GM12878 (cell line): ENCODE measurements around the gene ATG9B. TPM values are rescaled to one million over a fixed set of nuclear protein-coding genes. Genes with fewer than 3 reads are reported as not detected.

ENCODE experiments used
- ATAC-seq: fragments of 200-7000 bp; cut with Tn5 transposase; 3 replicates; pipeline ENCODE4 v1.9.1; 2020; ENCODE audit warnings: mild to moderate bottlenecking, moderate library complexity
- BruUV-seq: library from RNA; stranded (reverse); fragments of 400-500 nt; replicated peaks from 2 replicates; lab custom pipeline; 2021; lab: Mats Ljungman, UMichigan
- CTCF ChIA-PET: fragments of 300-600 bp; sonication (Branson Sonifier 250); formaldehyde crosslinking; extraction: SDS; loops from one replicate; lab custom pipeline; 2021; ENCODE audit warnings: inconsistent platforms; lab: Yijun Ruan, JAX
- POLR2A ChIA-PET: fragments of 350-600 bp; formaldehyde crosslinking; extraction: SDS; loops from one replicate; lab custom pipeline; 2021; ENCODE audit warnings: inconsistent platforms; lab: Charles Lee
- RAD21 ChIA-PET: fragments of 300-600 bp; sonication (Branson Sonifier 250); formaldehyde crosslinking; loops from one replicate; lab custom pipeline; 2023; ENCODE audit warnings: antibody characterized with exemption; ENCODE audit not compliant: unreplicated experiment; lab: Charles Lee
- SMC1A ChIA-PET: fragments of 300-600 bp; sonication (Branson Sonifier 250); formaldehyde crosslinking; loops from one replicate; lab custom pipeline; 2023; ENCODE audit not compliant: unreplicated experiment, uncharacterized antibody; lab: Charles Lee
- DNase-seq: peaks from one replicate; pipeline ENCODE4 v3.0.0-alpha.2; 2011; ENCODE audit warnings: low read depth, low spot score
- FAIRE-seq: peaks from 3 replicates; lab custom pipeline; 2011; peaks lifted over from hg19 to GRCh38; lab: Jason Lieb, UNC
- H2AFZ ChIP-seq: 2 replicates; pipeline ENCODE4 v1.6.0; 2011; ENCODE audit warnings: low read depth, low read length, control low read depth; ENCODE audit not compliant: control insufficient read depth
- H3K27ac ChIP-seq: 2 replicates; pipeline ENCODE4 v1.5.1; 2011; ENCODE audit warnings: control low read depth; ENCODE audit not compliant: control insufficient read depth, insufficient read depth
- H3K27me3 ChIP-seq, 2 experiments: replicated peaks in 1 of 2; 2 replicates each; pipeline versions ENCODE4 v1.6.0 to v1.6.1; 2011; ENCODE audit warnings: low read length in 1 of 2; ENCODE audit not compliant: control insufficient read depth in 2 of 2, insufficient read depth in 2 of 2
- H3K36me3 ChIP-seq, 2 experiments: 2 replicates each; pipeline ENCODE4 v1.5.1; 2011; ENCODE audit warnings: low read length in 1 of 2; ENCODE audit not compliant: control insufficient read depth in 2 of 2, insufficient read depth in 2 of 2
- H3K4me1 ChIP-seq: 2 replicates; pipeline ENCODE4 v1.6.1; 2011; ENCODE audit warnings: mild to moderate bottlenecking, low read length, moderate library complexity, mixed read lengths; ENCODE audit not compliant: control insufficient read depth, insufficient read depth
- H3K4me2 ChIP-seq: 2 replicates; pipeline ENCODE4 v1.6.0; 2011; ENCODE audit warnings: control low read depth; ENCODE audit not compliant: control insufficient read depth, insufficient read depth
- H3K4me3 ChIP-seq: fragments of 200-600 bp; sonication (generic); 2 replicates; pipeline ENCODE4 v1.5.1; 2016
- H3K79me2 ChIP-seq: 2 replicates; pipeline ENCODE4 v1.6.0; 2011; ENCODE audit warnings: low read length; ENCODE audit not compliant: control insufficient read depth, insufficient read depth
- H3K9ac ChIP-seq: 2 replicates; pipeline ENCODE4 v1.8.0; 2011; ENCODE audit warnings: low read length, control low read depth, mixed read lengths; ENCODE audit not compliant: control insufficient read depth, insufficient read depth
- H3K9me3 ChIP-seq: replicated peaks from 3 replicates; pipeline ENCODE4 v1.5.1; 2011; ENCODE audit warnings: mild to moderate bottlenecking, low read length; ENCODE audit not compliant: control insufficient read depth, insufficient read depth
- H4K20me1 ChIP-seq: 2 replicates; pipeline ENCODE4 v1.6.0; 2011; ENCODE audit not compliant: control insufficient read depth, insufficient read depth
- ASH2L ChIP-seq: fragments of 300-600, 200-600 bp; sonication (generic); IDR thresholded peaks from 2 replicates; pipeline ENCODE4 v1.6.1; 2017; ENCODE audit warnings: low read depth, mild to moderate bottlenecking, borderline replicate concordance
- BACH1 ChIP-seq: fragments of 450-650 bp; IDR thresholded peaks from 2 replicates; pipeline ENCODE4 v1.6.1; 2017; ENCODE audit warnings: mild to moderate bottlenecking, borderline replicate concordance
- BHLHE40 ChIP-seq, 2 experiments: fragments of 450-650 bp in 1 of 2; IDR thresholded peaks; 2 replicates each; pipeline ENCODE4 v1.6.1; 2011 to 2017; ENCODE audit warnings: low read depth in 2 of 2, borderline replicate concordance in 1 of 2, improper control_type of control experiment in 1 of 2, low read length in 1 of 2, mild to moderate bottlenecking in 1 of 2
- BMI1 ChIP-seq: fragments of 450-650 bp; IDR thresholded peaks from 2 replicates; pipeline ENCODE4 v1.6.1; 2016; ENCODE audit warnings: mild to moderate bottlenecking, moderate library complexity, borderline replicate concordance
- DPF2 ChIP-seq: fragments of 450-650 bp; IDR thresholded peaks from 2 replicates; pipeline ENCODE4 v1.6.1; 2017; ENCODE audit warnings: mild to moderate bottlenecking
- EGR1 ChIP-seq, 2 experiments: IDR thresholded peaks; 1 replicate in 1 of 2; 2 replicates in 1 of 2; pipeline ENCODE4 v1.6.1; 2011 to 2012; ENCODE audit warnings: low read depth in 2 of 2, low read length in 2 of 2, borderline replicate concordance in 1 of 2, mild to moderate bottlenecking in 1 of 2, moderate library complexity in 1 of 2
- GATAD2B ChIP-seq: fragments of 450-650 bp; conservative IDR thresholded peaks from 2 replicates; pipeline ENCODE4 v1.6.1; 2017; ENCODE audit warnings: low read depth, mild to moderate bottlenecking, moderate library complexity
- IKZF1 ChIP-seq: fragments of 450-650 bp; conservative IDR thresholded peaks from 2 replicates; pipeline ENCODE4 v1.6.1; 2017; ENCODE audit warnings: antibody characterized with exemption, mild to moderate bottlenecking
- MYC ChIP-seq: IDR thresholded peaks from 2 replicates; pipeline ENCODE4 v1.6.1; 2011; ENCODE audit warnings: mild to moderate bottlenecking, low read length, moderate library complexity, inconsistent platforms; ENCODE audit not compliant: insufficient read depth, insufficient replicate concordance, insufficient read length, severe bottlenecking
- NFYB ChIP-seq: IDR thresholded peaks from 2 replicates; pipeline ENCODE4 v1.6.1; 2011; ENCODE audit warnings: low read depth, mild to moderate bottlenecking, low read length, improper control_type of control experiment, moderate library complexity; ENCODE audit not compliant: insufficient read depth
- NR2F1 ChIP-seq: fragments of 450-650 bp; conservative IDR thresholded peaks from 2 replicates; pipeline ENCODE4 v1.6.1; 2017; ENCODE audit warnings: mild to moderate bottlenecking
- NRF1 ChIP-seq: conservative IDR thresholded peaks from 2 replicates; pipeline ENCODE4 v1.6.1; 2011; ENCODE audit warnings: mild to moderate bottlenecking, low read depth, low read length, improper control_type of control experiment
- PAX5 ChIP-seq: IDR thresholded peaks from 2 replicates; pipeline ENCODE4 v1.6.1; 2011; ENCODE audit warnings: low read depth, low read length, borderline replicate concordance
- POLR2A ChIP-seq: IDR thresholded peaks from 2 replicates; pipeline ENCODE4 v1.6.1; 2011; ENCODE audit warnings: low read depth, mild to moderate bottlenecking, low read length
- RAD21 ChIP-seq: IDR thresholded peaks from 2 replicates; pipeline ENCODE4 v1.6.1; 2011; ENCODE audit warnings: mild to moderate bottlenecking, low read depth, low read length, moderate library complexity; ENCODE audit not compliant: insufficient read depth
- RB1 ChIP-seq: fragments of 450-650 bp; formaldehyde crosslinking; IDR thresholded peaks from 2 replicates; pipeline ENCODE4 v1.6.1; 2017; ENCODE audit warnings: mild to moderate bottlenecking, borderline replicate concordance
- SREBF2 ChIP-seq: IDR thresholded peaks from 2 replicates; pipeline ENCODE4 v1.6.1; 2012; ENCODE audit warnings: mild to moderate bottlenecking, low read length
- TCF3 ChIP-seq: IDR thresholded peaks from 2 replicates; pipeline ENCODE4 v1.6.1; 2012; ENCODE audit warnings: low read depth, mild to moderate bottlenecking, low read length, borderline replicate concordance; ENCODE audit not compliant: insufficient read depth
- WGBS: methylation state at CpG from one replicate; pipeline ENCODE4 v1.1.6; 2016; ENCODE audit warnings: low lambda C conversion rate; ENCODE audit not compliant: insufficient replicate concordance, insufficient coverage; ENCODE audit errors: missing lambda C conversion rate; 5-methylcytosine and 5-hydroxymethylcytosine counted together
- in situ Hi-C: fragments of 300-500 bp; cut with MboI; formaldehyde crosslinking; loops from 9 replicates; pipeline ENCODE4 v1.14.3; 2018; ENCODE audit warnings: mixed read lengths
- intact Hi-C: fragments of 100-400 bp; cut with micrococcal nuclease; formaldehyde crosslinking; loops from one replicate; pipeline ENCODE4 v1.14.2; 2022; ENCODE audit not compliant: unreplicated experiment
- polyA plus RNA-seq, 11 experiments: library from polyadenylated mRNA; depleted of rRNA in 4 of 11; unstranded in 6 of 11; stranded (reverse) in 5 of 11; fragments of >200 nt; fragmentation: Nextera tagmentation in 4 of 11; fragmentation: Illumina TruSeq in 1 of 11; extraction: Ambion mirVana in 4 of 11; extraction: Trizol in 1 of 11; gene quantifications; 1 replicate in 1 of 11; 2 replicates in 10 of 11; pipeline versions ENCODE4 v1.2.1 to v1.2.3, GENCODE V29; 2011 to 2016; ENCODE audit warnings: inconsistent platforms in 2 of 11, missing spikeins in 2 of 11, low read depth in 1 of 11
- total RNA-seq, 4 experiments: library from RNA; depleted of rRNA in 3 of 4; stranded (reverse); fragments of >200 nt in 3 of 4; fragmentation: Illumina TruSeq in 1 of 4; extraction: Trizol in 1 of 4; gene quantifications; 2 replicates each; pipeline versions ENCODE4 v1.2.1 to v1.2.3, GENCODE V29; 2013 to 2021
- TF ChIP-seq, protein P1 (sequence below), 3 experiments: IDR thresholded peaks in 2 of 3; conservative IDR thresholded peaks in 1 of 3; 2 replicates each; pipeline ENCODE4 v1.5.1; 2011; ENCODE audit warnings: low read depth in 3 of 3, low read length in 3 of 3, mild to moderate bottlenecking in 3 of 3, control low read depth in 2 of 3, moderate library complexity in 2 of 3, inconsistent platforms in 1 of 3, mixed read lengths in 1 of 3; ENCODE audit not compliant: control insufficient read depth in 2 of 3, insufficient read depth in 1 of 3; ENCODE audit errors: extremely low read depth in 1 of 3

Gene ATG9B
- total and polyA plus RNA-seq, 10 of the 15 experiments (the other 5 are each of a cell fraction or from before 2014, with no cell fraction given), result 0.01 to 0.83 (median 0.12) TPM; not detected in 2

GRCh38 chr7:150974468-150975391 is 49.6 kb downstream of the ATG9B start:
- ATAC-seq (peak; percentile 80), FAIRE-seq (no peak), DNase-seq (no peak)
- H3K27me3 ChIP-seq, result peaks cover 5 to 7% of the 10 kb centered on the region in 2 experiments
- H3K27ac ChIP-seq, result no peak overlapping the region
- H3K79me2 ChIP-seq, result no peaks in the 10 kb centered on the region
- WGBS, result under 1% methylated on average over 74 of the region's 89 CpGs
- H2AFZ ChIP-seq, result peak overlapping the region; percentile 81
- TF ChIP-seq RAD21, result 0 out of 2 replicates have a peak, but pooled peaks have one; percentile 5
- TF ChIP-seq RB1, result 0 out of 2 replicates have a peak, but pooled peaks have one; percentile 39
- 0 out of 2 replicates have a peak, but pooled peaks have one; percentile 28 for TF ChIP-seq TCF3
- peak in 1 of 2 experiments; percentile 77; a peak in 2 of 3 replicates for TF ChIP-seq EGR1 (IDR thresholded peaks at IDR 0.05; ENCODE audit: borderline replicate concordance in 1 of 2, low read depth in 2 of 2, low read length in 2 of 2)
- no peak for TF ChIP-seq NFYB
- TF ChIP-seq BMI1, result no peak
- peak; percentile 38 for TF ChIP-seq NR2F1
- no peak for TF ChIP-seq SREBF2
- TF ChIP-seq DPF2, result peak; percentile 40; the same call in 1 of the 2 replicates
- TF ChIP-seq NRF1, result peak; percentile 11; the same call in 1 of the 2 replicates
- TF ChIP-seq ASH2L, result no peak
- TF ChIP-seq PAX5, result no peak
- TF ChIP-seq MYC, result no peak
- 0 out of 2 replicates have a peak, but pooled peaks have one; percentile 35 for TF ChIP-seq BACH1
- TF ChIP-seq POLR2A, result peak; percentile 76
- peak; percentile 44 for TF ChIP-seq IKZF1
- peak in 1 of 2 experiments; percentile 81; a peak in 2 of 4 replicates for TF ChIP-seq BHLHE40 (IDR thresholded peaks at IDR 0.05; ENCODE audit: borderline replicate concordance in 1 of 2, low read depth in 2 of 2, low read length in 1 of 2)
- TF ChIP-seq GATAD2B, result peak; percentile 68; the same call in 1 of the 2 replicates
- TF ChIP-seq, protein P1, sequence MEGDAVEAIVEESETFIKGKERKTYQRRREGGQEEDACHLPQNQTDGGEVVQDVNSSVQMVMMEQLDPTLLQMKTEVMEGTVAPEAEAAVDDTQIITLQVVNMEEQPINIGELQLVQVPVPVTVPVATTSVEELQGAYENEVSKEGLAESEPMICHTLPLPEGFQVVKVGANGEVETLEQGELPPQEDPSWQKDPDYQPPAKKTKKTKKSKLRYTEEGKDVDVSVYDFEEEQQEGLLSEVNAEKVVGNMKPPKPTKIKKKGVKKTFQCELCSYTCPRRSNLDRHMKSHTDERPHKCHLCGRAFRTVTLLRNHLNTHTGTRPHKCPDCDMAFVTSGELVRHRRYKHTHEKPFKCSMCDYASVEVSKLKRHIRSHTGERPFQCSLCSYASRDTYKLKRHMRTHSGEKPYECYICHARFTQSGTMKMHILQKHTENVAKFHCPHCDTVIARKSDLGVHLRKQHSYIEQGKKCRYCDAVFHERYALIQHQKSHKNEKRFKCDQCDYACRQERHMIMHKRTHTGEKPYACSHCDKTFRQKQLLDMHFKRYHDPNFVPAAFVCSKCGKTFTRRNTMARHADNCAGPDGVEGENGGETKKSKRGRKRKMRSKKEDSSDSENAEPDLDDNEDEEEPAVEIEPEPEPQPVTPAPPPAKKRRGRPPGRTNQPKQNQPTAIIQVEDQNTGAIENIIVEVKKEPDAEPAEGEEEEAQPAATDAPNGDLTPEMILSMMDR (IDR thresholded peaks at IDR 0.05 in 2 of 3, conservative IDR thresholded peaks at IDR 0.05 in 1 of 3; ENCODE audit: control insufficient read depth in 2 of 3, extremely low read depth in 1 of 3, insufficient read depth in 1 of 3, low read depth in 3 of 3, low read length in 3 of 3), result peak in 2 of 3 experiments; percentile 36 to 52; a peak in 4 of 6 replicates
- in situ Hi-C loops, result no loop called here
- no peaks in the 10 kb centered on the region for H3K9me3 ChIP-seq
- peak overlapping the region; percentile 95 for H3K4me2 ChIP-seq
- intact Hi-C loops, result no loop called here
- no peaks in the 10 kb centered on the region for H4K20me1 ChIP-seq
- ChIA-PET RAD21 (interaction anchor here (0.9 kb wide), 1 partner anchor 9 kb away, joined by 3 read pairs; no protein-coding TSS in a partner anchor), SMC1A (no interaction called here), CTCF (interaction anchor here (1.1 to 2.0 kb wide), 2 partner anchors 10 to 138 kb away, joined by 3 to 11 read pairs; no protein-coding TSS in a partner anchor), POLR2A (no interaction called here)
- peak overlapping the region; percentile 32; the same call in 1 of the 2 replicates for H3K9ac ChIP-seq
- H3K4me1 ChIP-seq, result peaks cover 3% of the 10 kb centered on the region
- no TSS peak for BruUV-seq
- no peaks in the 10 kb centered on the region for H3K36me3 ChIP-seq
- peak overlapping the region; percentile 64 for H3K4me3 ChIP-seq
